Colonic mucosa (tissue), 4 donors: ENCODE results near the gene NEB. TPM values are rescaled to one million over a fixed set of nuclear protein-coding genes. Genes with fewer than 3 reads are reported as not detected.

ENCODE experiments used
- DNase-seq: peaks from one replicate; pipeline ENCODE4 v3.0.0-alpha.2; 2020
- H3K27ac ChIP-seq: fragments of 200-600 bp; one replicate; pipeline ENCODE4 v1.8.0; 2021
- H3K27me3 ChIP-seq: fragments of 200-600 bp; one replicate; pipeline ENCODE4 v1.8.0; 2021
- H3K36me3 ChIP-seq: fragments of 200-600 bp; one replicate; pipeline ENCODE4 v1.8.0; 2021
- H3K4me1 ChIP-seq: fragments of 200-600 bp; one replicate; pipeline ENCODE4 v1.8.0; 2021; ENCODE audit warnings: mild to moderate bottlenecking
- H3K4me3 ChIP-seq: fragments of 200-600 bp; one replicate; pipeline ENCODE4 v1.8.0; 2021
- H3K9ac ChIP-seq, 2 donors: one replicate each; pipeline ENCODE4 v1.7.0; 2013; ENCODE audit warnings: control low read depth in 2 of 2, low read depth in 2 of 2, low read length in 2 of 2
- H3K9me3 ChIP-seq: fragments of 200-600 bp; one replicate; pipeline ENCODE4 v1.8.0; 2021
- CTCF ChIP-seq: fragments of 200-600 bp; IDR thresholded peaks from one replicate; pipeline ENCODE4 v1.8.0; 2022; ENCODE audit warnings: antibody characterized with exemption, mild to moderate bottlenecking
- intact Hi-C: fragments of 100-400 bp; cut with DNase I; formaldehyde crosslinking; loops from one replicate; pipeline ENCODE4 v1.14.1; 2022
- total RNA-seq, 2 donors: library from RNA; stranded (reverse); fragmentation: NEBNext Ultra II Directional in 1 of 2; extraction: Animal tissue kit (Norgen Biotek cat#: 25700) in 1 of 2; gene quantifications; one replicate each; pipeline ENCODE4 v1.2.1, GENCODE V29; 2021
- donor health status: healthy.
- donor health status: DM: no; HTN: no; CAD: no.
- donor health status: DM: no; HTN: no; CAD: no.

Gene NEB
- total RNA-seq, 2 donors from 2014 or later, result 0.89 to 1.0 TPM

GRCh38 chr2:151695778-151696177, 38.5 kb downstream of the NEB start:
- Histone ChIP-seq H3K9ac (no peak overlapping the region), H3K27me3 (no peaks in the 10 kb centered on the region), H3K4me3 (no peak overlapping the region), H3K27ac (no peak overlapping the region), H3K4me1 (no peaks in the 10 kb centered on the region), H3K9me3 (no peaks in the 10 kb centered on the region), H3K36me3 (no peaks in the 10 kb centered on the region)
- DNase-seq, result no peak
- TF ChIP-seq CTCF, result no peak
- intact Hi-C loops, result no loop called here

GRCh38 chr2:151691631-151692030, 42.6 kb downstream of the NEB start:
- DNase-seq, result no peak

GRCh38 chr2:151688719-151689118, 45.6 kb downstream of the NEB start:
- Histone ChIP-seq H3K27ac (no peak overlapping the region), H3K9me3 (no peaks in the 10 kb centered on the region), H3K4me3 (no peak overlapping the region), H3K9ac (no peak overlapping the region), H3K4me1 (no peaks in the 10 kb centered on the region), H3K27me3 (no peaks in the 10 kb centered on the region), H3K36me3 (no peaks in the 10 kb centered on the region)
- intact Hi-C loops, result no loop called here
- TF ChIP-seq CTCF, result no peak
- no peak for DNase-seq

More at GRCh38 chr2:151691631-151692030, 42.6 kb downstream of the NEB start:
- H3K9me3 ChIP-seq, result no peaks in the 10 kb centered on the region
- H3K4me3 ChIP-seq, result no peak overlapping the region
- H3K4me1 ChIP-seq, result no peaks in the 10 kb centered on the region
- no peak for TF ChIP-seq CTCF
- H3K27ac ChIP-seq, result no peak overlapping the region
- intact Hi-C loops, result no loop called here
- no peaks in the 10 kb centered on the region for H3K36me3 ChIP-seq
- no peak overlapping the region for H3K9ac ChIP-seq
- H3K27me3 ChIP-seq, result no peaks in the 10 kb centered on the region

- Histone ChIP-seq H3K27ac (no peak overlapping the region), H3K9ac (no peak overlapping the region), H3K9me3 (no peaks in the 10 kb centered on the region), H3K4me1 (no peaks in the 10 kb centered on the region), H3K27me3 (no peaks in the 10 kb centered on the region), H3K36me3 (no peaks in the 10 kb centered on the region), H3K4me3 (no peak overlapping the region)
- intact Hi-C loops, result no loop called here
- DNase-seq, result no peak
- TF ChIP-seq CTCF, result no peak
Observed at GRCh38 chr2:151682459-151683003, 51.7 kb downstream of the NEB start.

GRCh38 chr2:151681051-151681450, 53.2 kb downstream of the NEB start:
- Histone ChIP-seq H3K4me3 (no peak overlapping the region), H3K27ac (no peak overlapping the region), H3K4me1 (no peaks in the 10 kb centered on the region), H3K27me3 (no peaks in the 10 kb centered on the region), H3K9me3 (no peaks in the 10 kb centered on the region), H3K9ac (no peak overlapping the region), H3K36me3 (no peaks in the 10 kb centered on the region)
- no peak for DNase-seq
- intact Hi-C loops, result no loop called here
- TF ChIP-seq CTCF, result no peak
